ENCODE data around the gene MPPED1.

GRCh38 chr22:43446916-43447315, 35.1 kb downstream of the MPPED1 start:
- TF ChIP-seq CREB1 (IDR thresholded peaks at IDR 0.05; ENCODE audit: low read depth) (no peak), TAF1 (IDR thresholded peaks at IDR 0.05; ENCODE audit: low read depth) (no peak), MAX (IDR thresholded peaks at IDR 0.05) (no peak), EP300 (IDR thresholded peaks at IDR 0.05; ENCODE audit: borderline replicate concordance) (no peak), CEBPB (IDR thresholded peaks at IDR 0.05) (no peak), NFIC (IDR thresholded peaks at IDR 0.05) (no peak), TCF12 (IDR thresholded peaks at IDR 0.05; ENCODE audit: low read depth) (no peak), ZBTB7A (IDR thresholded peaks at IDR 0.05; ENCODE audit: low read depth) (no peak), FOXM1 (IDR thresholded peaks at IDR 0.05; ENCODE audit: borderline replicate concordance, low read depth) (no peak), REST (IDR thresholded peaks at IDR 0.05; ENCODE audit: low read depth) (no peak), USF1 (IDR thresholded peaks at IDR 0.05) (no peak), RAD21 (IDR thresholded peaks at IDR 0.05; ENCODE audit: low read depth) (no peak), YY1 (IDR thresholded peaks at IDR 0.05; ENCODE audit: low read depth) (no peak), EGR1 (IDR thresholded peaks at IDR 0.05) (no peak)
